Brain pericyte (primary cell): ENCODE measurements around the gene PBX3.

Experiments used
- DNase-seq: peaks from one replicate; pipeline ENCODE4 v3.0.0-alpha.2; 2012; ENCODE audit warnings: low read depth, low spot score

The PBX3 gene

GRCh38 chr9:125906893-125907292 lies 159.7 kb downstream of the PBX3 start:
- DNase-seq = no peak

DNA sequence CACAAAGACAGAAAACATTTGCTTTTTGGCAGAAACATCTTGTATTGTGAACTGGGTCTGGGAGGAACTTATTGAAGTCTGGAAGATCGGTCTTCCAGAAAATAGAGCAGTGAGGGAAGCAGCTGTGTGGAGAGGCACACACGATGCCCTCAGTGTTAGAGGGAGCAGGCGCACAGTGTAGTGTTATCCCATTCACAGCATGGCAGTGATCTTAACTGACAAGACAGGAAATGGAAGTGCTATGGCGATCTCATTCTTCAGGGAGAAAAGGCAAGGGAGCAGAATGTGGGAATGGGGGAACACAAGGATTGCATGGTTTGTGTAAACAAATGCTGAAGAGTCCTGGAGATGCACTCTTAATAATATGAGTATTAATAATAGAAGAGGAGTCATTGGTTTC lies 161.0 kb downstream of the PBX3 start:
- no peak for DNase-seq

GRCh38 chr9:125908966-125909365 lies 161.8 kb downstream of the PBX3 start:
- no peak for DNase-seq

DNA sequence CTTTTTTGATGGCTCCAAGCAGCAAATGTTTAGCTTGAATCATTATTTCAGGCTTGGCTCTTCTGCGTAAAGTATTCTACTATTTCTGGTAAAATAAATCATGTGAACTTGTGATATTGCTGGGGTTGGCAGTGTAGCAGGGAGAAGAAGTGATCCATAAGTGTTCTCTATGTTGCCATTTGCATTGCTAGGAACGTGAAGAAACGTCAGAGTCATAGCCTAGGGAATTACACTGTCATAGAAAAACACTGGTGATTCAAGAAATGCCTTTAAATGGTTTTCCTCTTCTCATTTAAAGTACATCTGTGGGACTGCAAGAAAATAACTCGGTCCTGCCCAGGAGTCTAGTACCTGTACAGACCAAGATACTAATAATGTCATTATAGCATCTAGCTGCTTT lies 162.3 kb downstream of the PBX3 start:
- DNase-seq = no peak

DNA sequence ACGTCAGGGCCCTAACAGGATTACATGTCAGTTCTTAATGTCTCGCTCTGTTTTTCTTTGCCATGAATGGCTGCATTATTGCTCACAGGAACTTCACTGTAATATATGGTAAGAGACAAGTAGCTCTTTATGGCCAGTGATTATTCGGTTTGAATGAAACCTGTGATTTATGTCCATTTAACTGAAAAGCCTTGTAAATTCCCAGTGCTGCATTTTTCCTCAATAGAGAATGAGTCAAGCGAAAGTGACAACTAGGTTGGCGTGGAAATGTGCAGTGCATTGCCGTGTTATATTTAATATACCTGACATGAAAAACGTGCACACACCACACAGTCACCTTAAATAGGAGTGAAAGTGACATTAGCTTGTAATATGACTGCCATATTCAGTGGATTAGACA lies 163.1 kb downstream of the PBX3 start:
- no peak for DNase-seq

DNA sequence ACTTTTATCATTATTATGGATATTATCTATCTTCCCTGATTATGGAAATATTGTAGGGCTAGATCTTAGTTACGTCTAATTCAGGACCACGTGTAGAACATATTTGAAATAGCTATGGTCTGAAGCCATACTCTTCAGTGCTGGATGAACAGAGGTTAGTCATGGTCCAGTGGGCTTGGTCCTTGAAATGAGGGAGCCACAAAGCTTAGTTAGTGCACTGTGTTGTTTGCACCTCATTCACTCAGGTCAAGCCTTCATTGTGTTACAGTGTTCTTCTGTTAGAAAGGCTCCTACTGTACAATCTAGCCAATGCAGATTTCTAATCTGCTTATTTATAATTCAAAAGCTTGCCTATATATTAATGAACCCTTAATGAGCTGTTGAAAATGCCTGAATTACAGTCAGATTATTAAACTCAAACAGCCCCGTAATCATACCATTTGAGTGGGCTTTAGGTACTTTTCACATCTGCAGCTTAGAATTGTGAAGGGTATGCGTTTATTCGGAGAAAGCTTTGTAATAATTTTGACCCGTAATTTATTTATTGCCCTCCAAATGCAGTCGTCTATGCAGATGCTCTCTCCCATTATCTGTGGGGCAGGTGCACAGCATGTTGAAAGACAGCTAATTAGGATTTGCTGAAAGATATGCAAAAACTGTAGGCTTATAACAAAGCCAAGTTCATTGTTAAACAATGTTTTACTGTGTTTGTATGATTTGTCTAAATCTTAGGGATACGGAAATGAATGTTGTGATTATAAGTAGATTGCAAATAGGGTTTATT lies 164.9 kb downstream of the PBX3 start:
- no peak for DNase-seq

GRCh38 chr9:125912667-125913066 lies 165.5 kb downstream of the PBX3 start:
- no peak for DNase-seq

DNA sequence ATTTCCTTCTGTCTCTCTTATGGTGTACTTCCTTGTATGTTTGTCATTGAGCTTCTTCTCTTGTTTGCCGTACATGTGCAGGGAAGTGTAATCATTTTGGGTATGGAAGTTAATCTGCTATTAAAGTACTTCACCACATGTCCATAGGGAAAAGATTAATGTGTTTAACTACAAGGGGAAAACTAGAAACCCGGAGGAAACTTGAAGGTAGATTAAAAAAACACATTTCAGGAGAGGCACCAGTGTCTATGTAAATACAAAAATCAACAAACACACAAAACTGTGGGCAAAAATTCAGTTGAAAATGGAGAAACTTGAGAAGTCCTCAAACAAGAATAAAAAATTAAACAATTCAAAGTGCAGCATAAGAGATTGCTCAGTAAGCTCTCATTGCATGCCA lies 166.4 kb downstream of the PBX3 start:
- DNase-seq = no peak

DNA sequence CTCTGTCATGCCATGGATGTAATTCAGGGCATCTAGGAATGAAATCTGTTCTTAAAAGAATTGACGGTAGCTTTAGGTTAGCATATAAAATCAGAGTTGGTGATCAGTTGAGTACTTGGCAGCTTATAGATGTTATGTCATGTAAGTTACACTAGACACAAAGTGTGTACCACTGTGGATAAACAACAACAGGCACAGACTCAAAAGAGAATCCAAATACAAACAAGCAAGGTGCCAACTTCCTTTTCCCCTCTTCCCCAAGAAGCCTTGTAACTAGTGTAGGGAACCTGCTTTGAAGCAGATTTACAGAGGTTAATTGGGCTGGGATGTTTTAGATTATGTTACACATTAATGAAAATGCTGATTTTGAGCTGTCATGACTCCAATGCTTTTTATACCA lies 167.2 kb downstream of the PBX3 start:
- DNase-seq = no peak

DNA sequence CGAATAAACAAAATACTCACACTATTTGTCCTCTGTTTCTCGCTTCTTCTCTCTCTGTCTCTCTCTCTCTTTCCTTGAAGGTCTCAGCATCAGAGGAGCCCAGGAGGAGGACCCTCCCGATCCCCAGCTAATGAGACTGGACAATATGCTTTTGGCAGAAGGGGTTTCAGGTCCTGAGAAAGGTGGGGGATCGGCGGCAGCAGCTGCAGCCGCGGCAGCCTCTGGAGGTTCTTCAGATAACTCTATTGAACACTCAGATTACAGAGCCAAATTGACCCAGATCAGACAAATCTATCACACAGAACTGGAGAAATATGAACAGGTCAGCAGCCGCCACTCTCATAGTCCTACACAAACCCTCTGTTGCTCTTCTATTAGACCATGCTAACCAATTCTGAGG lies 168.4 kb downstream of the PBX3 start:
- no peak for DNase-seq

DNA sequence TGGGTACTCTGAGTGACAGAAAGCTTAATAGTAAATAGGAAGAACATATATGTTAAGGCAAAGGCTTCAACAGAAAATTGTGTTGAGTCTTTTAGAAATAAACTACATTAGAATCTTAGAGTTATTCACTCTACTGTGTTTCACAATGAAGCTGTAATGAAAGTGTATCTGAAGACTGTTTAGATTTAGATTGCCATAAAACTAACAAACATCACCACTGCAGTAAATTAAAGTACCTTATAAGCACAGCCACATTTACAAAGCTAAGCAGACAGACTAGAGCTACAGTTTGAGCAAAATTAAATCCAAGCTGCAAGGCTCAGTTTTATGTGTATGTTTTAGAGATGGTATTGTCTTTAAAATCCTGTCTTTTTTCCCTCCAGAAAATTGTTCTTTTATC lies 172.4 kb downstream of the PBX3 start:
- DNase-seq = no peak

DNA sequence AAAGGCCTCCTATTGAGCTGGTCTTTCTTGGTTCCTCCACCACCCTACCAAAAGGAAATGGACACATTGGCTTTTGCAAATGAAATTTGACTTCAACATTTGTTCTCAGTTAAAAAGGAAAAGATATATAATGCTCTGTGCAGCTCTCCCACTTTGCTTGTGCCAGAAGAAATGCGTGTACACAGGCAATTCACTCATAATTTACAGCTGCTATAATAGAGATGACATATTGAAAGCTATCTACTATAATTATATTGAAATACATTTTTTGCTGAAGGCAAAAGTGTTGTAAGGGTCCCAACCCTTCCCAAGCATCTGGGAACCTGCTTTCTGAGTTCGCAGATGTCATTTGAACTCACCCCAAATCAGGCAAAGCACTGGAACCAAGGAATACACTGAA lies 173.2 kb downstream of the PBX3 start:
- DNase-seq = no peak

DNA sequence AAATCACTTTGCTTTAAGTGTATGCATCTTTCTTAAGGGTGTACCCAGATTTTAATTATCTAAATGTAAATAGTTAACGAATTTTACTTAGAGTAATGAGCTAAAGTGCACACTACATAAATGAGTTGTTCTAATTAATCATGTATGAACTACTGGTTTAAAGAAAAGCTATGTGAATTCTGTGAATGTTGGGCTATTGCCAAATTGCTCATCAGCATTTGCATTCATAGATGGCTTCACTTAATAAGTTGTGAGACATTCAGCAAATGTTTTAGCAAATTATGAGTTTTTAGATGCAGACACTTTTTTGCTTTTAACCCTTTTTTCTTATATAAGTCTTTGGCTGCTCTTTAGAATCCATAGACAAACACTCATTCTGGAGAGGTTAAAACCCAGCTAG lies 175.7 kb downstream of the PBX3 start:
- no peak for DNase-seq

GRCh38 chr9:125924351-125924750 lies 177.2 kb downstream of the PBX3 start:
- no peak for DNase-seq

GRCh38 chr9:125926936-125927335 lies 179.8 kb downstream of the PBX3 start:
- no peak for DNase-seq

DNA sequence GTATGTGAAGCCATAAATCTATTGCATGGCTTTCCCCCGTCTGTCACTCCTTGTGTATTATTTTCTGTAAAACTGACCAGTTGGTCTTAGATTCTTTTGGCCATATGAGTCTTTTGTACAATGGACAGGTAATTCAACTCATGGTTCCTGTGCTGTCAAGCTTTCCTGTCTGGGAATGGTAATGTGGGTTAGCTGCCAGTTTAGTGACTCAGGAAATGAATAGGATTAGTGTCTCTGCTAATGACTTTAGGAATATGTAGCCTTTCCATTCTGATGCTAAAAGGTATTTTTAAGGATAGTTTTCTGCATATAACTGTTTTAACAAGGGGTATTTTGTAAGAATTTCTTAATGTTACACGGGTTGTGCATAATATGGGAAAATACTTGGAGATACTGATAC lies 182.7 kb downstream of the PBX3 start:
- no peak for DNase-seq

DNA sequence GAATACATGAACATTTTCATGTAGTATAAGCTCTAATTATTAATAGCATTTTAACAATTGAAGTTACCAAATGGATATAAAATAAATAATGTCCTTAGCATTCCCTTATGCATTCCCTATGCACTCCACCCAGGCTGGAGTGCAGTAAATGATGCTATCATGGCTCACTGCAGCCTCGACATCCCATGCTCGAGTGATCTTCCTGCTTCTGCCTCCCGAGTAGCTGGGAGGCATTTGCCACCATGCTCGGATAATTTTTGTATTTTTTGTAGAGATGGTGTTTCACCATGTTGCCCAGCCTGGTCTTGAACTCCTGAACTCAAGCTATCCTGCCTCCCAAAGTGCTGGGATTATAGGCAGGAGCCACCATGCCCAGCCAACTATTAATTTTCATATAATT lies 184.0 kb downstream of the PBX3 start:
- DNase-seq = no peak

- peak; percentile 78 for DNase-seq
Observed at GRCh38 chr9:125932012-125932411, 184.8 kb downstream of the PBX3 start.

- DNase-seq = no peak
Observed at GRCh38 chr9:125932746-125933455, 185.7 kb downstream of the PBX3 start.

DNA sequence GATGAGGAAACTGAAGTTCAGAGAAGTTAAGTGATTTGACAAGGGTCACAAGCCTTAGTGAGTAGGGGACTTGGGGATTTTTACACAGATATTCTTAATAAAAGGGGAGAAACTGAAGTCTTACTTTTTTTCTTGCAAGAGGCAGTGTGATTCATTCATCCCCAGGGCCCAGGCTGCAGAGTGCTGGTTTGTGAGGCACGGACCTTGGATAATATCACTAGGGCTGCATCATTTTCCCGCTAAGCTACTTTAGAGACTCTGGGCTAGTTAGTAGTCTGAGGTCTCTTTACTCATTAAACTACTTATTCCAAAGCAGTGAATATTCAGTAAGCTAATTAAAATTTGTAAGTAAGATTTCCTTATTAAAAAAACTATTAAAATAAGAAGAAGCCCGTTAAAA lies 195.0 kb downstream of the PBX3 start:
- DNase-seq = no peak

DNA sequence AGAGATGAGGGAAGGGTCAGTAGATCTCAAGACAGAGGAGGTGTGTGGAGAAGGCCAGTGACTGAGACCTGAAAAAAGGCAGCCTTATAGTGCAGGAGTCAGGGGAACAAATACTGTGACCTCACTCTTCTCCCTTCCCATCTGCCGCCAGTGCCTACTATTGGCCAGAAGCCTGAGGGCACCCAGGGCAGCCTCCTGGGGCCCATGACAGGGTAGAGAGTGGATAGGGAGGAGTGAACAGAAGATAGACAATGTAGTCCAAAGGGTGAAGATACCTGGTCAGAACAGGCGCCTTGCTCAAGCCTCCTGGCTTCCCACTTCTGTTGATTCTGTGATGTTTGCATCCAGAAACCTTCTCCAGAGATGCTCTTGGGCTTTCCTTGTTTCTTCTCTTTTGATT lies 196.7 kb downstream of the PBX3 start:
- DNase-seq = no peak

- DNase-seq = no peak
Observed at GRCh38 chr9:125946397-125946796, 199.2 kb downstream of the PBX3 start.

- no peak for DNase-seq
Observed at GRCh38 chr9:125948887-125949596, 201.9 kb downstream of the PBX3 start.
